Spleen (tissue), 7 donors: ENCODE measurements around the gene PEX14.

Experiments
- POLR2A ChIP-seq, 3 donors: fragments of 450-650 bp; IDR thresholded peaks; one replicate each; pipeline ENCODE4 v1.5.1; 2017; ENCODE audit warnings: antibody characterized with exemption in 3 of 3, mild to moderate bottlenecking in 1 of 3
- TF ChIP-seq, protein P1 (sequence below), 11 experiments: fragments of 200-600 bp in 7 of 11; fragments of 450-650 bp in 4 of 11; sonication (generic) in 4 of 11; IDR thresholded peaks in 8 of 11; conservative IDR thresholded peaks in 3 of 11; 1 replicate in 7 of 11; 2 replicates in 4 of 11; pipeline versions ENCODE4 v1.4.0 to v1.8.0; 2016 to 2021; ENCODE audit warnings: antibody characterized with exemption in 11 of 11, inconsistent platforms in 4 of 11, mild to moderate bottlenecking in 1 of 11
- donor health status: DM: no; HTN: no; CAD: no; lungs with moderate emphysema.
- donor health status: DM: no; HTN: no; CAD: no.
- donor health status: DM: no; HTN: no; CAD: no.

DNA sequence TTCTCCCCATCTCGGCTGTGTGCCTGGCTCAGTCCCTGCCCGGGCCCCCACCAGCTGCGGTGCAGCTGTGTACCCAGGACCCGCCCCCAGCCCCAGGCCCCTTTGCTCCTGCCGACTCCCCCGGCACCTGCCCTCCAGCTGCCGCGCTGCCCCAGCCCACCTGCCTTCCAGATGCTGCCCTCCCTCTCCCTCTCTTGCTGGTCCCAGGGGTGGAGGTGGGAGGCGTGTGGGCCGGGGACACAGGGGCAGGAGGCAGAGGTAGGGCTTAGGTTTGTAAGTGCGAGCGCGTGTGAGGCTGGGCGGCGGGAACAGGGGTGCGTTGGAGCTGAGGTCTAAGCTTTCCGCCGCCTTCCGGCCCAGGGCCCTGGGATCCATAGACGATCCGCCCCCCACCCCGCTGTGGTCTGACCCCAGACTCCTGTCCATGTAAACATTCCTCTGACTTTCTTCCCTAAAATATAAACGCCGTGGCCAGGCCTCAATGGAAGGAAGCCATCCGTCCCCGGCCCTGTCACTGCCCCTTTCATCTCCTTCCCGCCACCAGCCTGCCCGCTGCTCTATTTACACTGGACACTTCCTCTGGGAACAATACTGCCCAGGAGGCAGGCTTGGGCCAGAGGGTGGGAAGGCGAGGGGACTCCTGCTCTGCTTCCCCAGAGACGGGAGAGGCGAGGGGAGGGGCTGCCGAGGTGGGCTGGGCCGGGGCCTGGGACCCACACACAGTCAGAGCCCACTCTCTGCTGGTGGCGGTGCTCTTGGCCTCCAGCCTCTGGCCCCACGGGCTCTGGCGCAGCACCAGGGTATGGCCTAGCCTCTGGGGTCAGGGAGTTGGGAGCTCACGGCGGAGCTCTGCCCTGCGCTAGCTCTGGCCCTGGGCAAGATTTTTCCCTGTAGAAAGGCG, 193.4 kb downstream of the PEX14 start:
- no peak for TF ChIP-seq POLR2A (IDR thresholded peaks at IDR 0.05)
- TF ChIP-seq, protein P1, sequence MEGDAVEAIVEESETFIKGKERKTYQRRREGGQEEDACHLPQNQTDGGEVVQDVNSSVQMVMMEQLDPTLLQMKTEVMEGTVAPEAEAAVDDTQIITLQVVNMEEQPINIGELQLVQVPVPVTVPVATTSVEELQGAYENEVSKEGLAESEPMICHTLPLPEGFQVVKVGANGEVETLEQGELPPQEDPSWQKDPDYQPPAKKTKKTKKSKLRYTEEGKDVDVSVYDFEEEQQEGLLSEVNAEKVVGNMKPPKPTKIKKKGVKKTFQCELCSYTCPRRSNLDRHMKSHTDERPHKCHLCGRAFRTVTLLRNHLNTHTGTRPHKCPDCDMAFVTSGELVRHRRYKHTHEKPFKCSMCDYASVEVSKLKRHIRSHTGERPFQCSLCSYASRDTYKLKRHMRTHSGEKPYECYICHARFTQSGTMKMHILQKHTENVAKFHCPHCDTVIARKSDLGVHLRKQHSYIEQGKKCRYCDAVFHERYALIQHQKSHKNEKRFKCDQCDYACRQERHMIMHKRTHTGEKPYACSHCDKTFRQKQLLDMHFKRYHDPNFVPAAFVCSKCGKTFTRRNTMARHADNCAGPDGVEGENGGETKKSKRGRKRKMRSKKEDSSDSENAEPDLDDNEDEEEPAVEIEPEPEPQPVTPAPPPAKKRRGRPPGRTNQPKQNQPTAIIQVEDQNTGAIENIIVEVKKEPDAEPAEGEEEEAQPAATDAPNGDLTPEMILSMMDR (IDR thresholded peaks at IDR 0.05 in 8 of 11, conservative IDR thresholded peaks at IDR 0.05 in 3 of 11) = no peak
